Kasumi-1 (cell line): ENCODE results near the gene ANGPTL8.
A peak's percentile ranks its signal among the peaks of the same experiment; 100 is the strongest.

Source experiments
- DNase-seq, 2 experiments: peaks; one replicate each; lab custom pipeline; 2025; lab: John Stamatoyannopoulos, UW

Gene ANGPTL8

DNA sequence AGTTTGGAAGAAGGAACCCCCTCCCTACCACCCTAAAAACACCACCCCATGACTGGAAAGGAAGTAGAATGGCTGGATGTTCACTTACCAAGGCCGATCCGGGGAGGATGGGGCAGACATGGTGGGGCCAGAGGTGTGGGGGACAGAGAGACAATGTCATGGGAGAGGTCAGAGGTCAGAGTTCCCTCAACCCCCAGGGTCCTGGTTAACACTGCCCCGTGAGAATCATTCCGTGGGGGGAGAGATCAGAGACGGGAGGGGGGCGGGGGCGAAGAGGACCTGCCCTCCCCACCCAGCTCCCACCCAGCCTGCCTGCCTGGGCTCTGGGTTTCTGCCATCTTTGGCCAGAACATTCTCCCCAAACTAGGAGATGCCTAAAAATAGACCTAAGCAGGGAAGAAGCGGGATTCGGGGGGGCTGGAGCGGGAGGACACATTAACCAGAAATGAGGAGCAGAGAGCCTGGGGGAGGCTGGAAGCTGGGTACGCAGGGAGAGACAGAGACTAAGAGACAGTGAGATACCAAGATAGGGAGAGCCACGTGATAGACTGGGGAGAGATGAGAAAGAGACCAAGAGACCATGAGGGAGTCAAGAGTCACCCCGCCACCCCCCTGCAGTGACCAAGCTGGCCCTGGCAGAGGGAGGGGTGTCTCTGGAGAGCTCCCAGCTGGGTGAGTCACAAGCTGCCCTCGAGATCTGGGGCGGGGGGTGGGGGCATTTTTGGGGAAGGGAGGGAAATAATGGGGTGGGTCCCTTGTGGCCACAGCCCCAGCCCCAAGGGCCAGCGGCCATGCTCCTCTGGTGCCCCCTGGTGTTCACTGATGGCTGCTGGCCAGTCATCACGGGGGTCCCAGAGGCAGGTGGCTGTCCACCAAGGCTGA lies 36.0 kb upstream of the ANGPTL8 start:
- DNase-seq: peak; percentile 24 to 37

DNA sequence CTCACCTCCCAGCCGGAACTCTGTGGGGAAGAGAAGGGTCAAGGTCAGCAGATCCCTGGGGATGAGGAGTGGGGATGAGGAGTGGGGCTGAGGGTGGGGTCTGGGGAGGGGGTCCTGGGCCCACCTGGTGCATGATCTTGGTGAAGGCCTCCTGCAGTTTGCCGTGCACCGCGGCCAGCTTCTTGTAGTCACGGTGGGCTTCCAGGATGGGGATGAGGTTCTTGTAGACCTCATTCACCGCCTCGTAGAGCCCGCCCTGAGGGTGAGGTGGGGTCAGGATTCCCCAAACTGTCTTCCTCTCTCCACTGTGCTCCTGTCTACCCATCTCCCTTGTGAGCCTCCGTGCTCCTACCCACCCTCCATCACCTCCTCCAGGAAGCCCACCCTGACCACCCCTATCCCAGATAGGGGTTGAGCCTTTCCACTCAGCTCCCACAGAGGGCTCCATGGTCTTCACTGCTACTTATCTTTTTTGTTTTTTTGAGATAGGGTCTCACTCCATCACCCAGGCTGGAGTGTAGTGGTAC lies 35.3 kb upstream of the ANGPTL8 start:
- no peak for DNase-seq

DNA sequence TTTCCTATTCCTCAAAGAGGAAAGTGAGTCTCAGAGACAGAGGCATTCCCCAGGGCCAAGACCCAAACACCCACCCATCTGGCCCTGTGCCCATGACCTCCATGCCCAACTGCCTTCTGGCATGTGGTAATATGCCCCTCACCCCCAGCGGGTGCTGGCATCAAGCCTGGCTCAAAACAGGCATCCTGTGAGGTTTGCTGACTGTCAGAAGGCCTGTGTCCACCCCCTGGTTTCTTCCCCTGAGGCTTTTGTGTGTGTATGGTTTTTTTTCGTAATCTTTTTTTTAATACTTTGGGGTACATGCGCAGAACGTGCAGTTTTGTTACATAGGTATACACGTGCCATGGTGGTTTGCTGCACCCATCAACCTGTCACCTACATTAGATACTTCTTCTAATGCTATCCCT lies 34.5 kb upstream of the ANGPTL8 start:
- DNase-seq: no peak

DNA sequence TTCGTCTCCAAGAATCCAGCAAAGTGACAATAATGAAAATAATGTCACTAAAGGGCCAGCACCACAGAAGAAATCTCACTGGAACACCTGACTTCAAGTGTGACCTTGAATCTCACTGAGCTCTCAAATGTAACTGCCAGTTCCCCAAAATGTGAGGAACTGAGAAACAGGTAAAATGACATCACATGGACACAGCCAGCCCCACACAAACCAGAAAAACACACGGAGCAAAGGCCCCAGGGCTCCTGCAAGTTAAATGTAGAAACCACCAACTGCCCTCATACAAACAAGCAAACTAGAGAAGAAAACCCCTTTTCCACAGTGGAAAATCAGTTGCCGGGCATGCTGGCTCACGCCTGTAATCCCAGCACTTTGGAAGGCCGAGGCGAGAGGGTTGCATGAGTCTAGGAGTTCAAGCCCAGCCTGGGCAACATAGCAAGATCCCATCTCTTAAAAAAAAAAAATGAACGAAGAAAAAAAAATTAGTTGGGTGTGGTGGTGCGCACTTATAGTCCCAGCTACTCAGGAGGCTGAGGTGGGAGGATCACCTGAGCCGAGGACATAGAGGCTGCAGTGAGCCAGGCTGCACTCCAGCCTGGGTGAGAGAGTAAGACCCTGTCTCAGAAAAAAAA lies 33.4 kb upstream of the ANGPTL8 start:
- DNase-seq: no peak

- no peak for DNase-seq
Measured at GRCh38 chr19:11208561-11209471, 30.6 kb upstream of the ANGPTL8 start.

- DNase-seq: no peak
Measured at GRCh38 chr19:11209839-11210655, 29.4 kb upstream of the ANGPTL8 start.

- DNase-seq: no peak
Measured at GRCh38 chr19:11210656-11210928, 28.8 kb upstream of the ANGPTL8 start.

GRCh38 chr19:11214387-11214786 lies 25.0 kb upstream of the ANGPTL8 start:
- DNase-seq: no peak

DNA sequence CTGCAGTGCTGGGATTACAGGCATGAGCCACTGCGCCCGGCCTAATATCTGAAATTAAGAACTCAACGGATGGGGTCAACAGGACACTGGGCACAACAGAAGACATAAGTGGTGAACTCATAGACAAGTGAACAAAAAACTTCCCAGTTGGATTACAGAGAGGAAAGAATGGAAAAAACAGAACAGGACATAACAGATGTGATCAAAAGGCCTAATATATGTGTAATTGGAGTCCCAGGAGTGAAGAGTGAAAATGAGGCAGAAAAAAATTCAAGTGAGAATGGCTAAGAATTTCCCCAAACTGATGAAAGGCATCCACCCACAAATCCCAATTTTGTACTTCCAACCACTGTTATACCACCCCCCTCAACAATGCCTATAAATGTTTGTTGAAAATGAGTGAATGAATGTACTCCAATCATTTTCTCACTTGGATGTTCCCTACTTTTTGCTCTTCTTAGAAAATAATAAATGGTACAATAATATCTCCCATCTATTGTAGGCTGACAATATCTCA lies 18.3 kb upstream of the ANGPTL8 start:
- DNase-seq: no peak

DNA sequence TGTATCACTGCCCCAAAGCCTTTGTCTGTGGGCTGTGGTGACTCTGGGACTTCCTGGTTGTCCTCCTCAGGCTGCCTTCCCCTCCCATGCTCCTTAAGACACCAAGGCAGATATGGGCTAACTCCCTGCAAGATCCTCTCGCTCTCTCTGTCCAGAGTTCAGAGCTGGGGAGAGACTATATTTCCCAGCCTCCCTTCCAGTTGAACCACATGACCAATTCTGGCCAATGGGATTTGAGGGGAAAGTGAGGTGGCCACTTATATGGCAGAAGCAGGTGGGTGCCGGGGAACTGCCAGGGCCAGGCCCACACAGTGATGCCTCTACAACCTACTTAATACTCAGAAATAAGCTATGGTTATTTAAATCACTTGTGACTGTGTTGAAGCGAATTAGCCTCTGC lies 16.2 kb upstream of the ANGPTL8 start:
- peak in 1 of 2 experiments; percentile 9 for DNase-seq

GRCh38 chr19:11224429-11224828 lies 15.0 kb upstream of the ANGPTL8 start:
- DNase-seq: no peak

DNA sequence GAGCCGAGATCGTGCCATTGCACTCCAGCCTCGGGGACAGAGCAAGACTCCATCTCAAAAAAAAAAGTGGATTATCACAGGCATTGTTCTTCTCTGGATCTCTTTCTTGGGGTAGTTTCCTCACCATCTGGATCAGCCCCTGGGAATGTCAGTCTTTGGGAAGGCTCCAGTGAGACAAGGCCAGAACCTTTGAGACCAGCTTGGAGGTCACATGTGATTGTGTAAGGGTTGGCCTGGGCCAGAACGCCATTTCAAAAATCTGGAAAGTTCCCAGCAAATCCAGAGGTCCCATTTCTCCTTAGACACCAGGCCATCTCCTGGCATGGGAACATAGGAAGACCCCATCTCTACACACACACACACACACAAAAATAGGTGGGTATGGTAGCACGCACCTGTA lies 14.2 kb upstream of the ANGPTL8 start:
- DNase-seq: no peak

DNA sequence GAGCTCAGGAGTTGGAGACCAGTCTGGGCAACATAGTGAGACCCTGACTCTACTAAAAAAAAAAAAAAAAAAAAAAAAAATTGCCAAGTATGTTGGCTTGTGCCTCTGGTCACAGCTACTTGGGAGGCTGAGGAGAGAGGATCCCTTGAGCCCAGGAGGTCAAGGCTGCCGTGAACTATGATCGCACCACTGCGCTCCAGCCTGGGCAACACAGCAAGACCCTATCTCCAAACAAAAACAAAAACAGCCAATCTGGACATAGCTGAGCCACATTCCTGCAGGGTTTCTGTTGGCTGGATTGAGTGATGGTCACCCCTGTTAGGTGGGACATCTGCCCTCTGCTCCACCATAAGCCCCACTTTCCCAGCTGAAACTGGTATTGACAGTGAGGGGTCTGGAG lies 13.6 kb upstream of the ANGPTL8 start:
- DNase-seq: no peak

GRCh38 chr19:11226716-11227166 lies 12.7 kb upstream of the ANGPTL8 start:
- DNase-seq: no peak

DNA sequence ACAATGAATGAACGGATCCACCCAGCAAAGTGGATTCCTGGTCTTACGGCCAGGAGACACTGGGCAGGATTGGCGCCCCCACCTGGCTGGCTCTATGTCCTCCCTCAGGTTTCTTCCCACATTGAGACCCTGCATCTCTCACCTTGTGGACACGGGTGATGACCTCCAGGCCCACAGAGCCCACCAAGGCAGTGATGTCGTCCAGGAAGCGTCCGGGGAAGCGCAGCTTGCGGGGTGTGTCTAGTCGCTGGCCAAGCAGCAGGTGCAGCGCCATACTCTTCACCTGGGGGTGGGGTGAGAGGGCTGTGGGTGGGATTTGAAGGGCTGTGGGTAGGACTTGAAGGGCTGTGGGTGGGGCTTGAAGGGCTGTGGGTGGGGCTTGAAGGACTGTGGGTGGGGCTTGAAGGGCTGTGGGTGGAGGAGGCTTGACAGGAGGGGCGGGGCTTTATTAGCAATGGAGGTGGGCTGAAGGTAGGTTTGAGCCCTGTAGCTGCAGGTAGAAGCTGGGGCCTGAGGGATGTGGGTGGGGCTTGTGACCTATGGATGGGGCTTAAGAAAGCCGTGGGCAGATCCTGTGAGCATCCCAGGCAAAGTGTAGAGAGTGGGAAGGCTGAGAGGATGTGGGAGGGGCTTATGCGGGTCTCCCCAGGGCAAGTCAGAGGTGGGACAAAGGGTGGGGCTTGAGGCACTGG lies 12.1 kb upstream of the ANGPTL8 start:
- DNase-seq: no peak

- no peak for DNase-seq
Measured at GRCh38 chr19:11230621-11231386, 8.6 kb upstream of the ANGPTL8 start.

DNA sequence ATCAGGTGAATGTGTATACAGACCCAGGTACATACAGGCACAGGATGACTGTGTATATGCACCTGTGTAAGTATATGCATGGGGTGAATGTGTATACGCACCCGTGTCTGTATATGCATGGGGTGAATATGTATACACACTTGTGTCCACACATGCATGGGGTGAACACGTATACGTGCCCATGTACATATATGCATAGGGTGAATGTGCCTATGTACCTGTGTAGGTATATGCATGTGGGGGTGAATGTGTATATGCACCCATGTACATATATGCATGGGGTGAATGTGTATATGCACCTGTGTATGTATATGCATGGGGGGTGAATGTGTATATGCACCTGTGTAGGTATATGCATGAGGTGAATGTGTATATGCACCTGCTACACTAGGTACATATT lies 6.9 kb upstream of the ANGPTL8 start:
- DNase-seq: no peak

- no peak for DNase-seq
Measured at GRCh38 chr19:11233073-11233472, 6.3 kb upstream of the ANGPTL8 start.

- no peak for DNase-seq
Measured at GRCh38 chr19:11234486-11235075, 4.8 kb upstream of the ANGPTL8 start.
